Gastroesophageal sphincter (tissue), 4 donors: ENCODE results near the gene MOB3B. TPM values are rescaled to one million over a fixed set of nuclear protein-coding genes. Genes with fewer than 3 reads are reported as not detected.
A peak's percentile ranks its signal among the peaks of the same experiment; 100 is the strongest.

Experiments
- ATAC-seq: fragments of 150-250 bp; one replicate; pipeline ENCODE4 v1.9.1; 2016; ENCODE audit warnings: mild to moderate bottlenecking, moderate library complexity
- H3K27ac ChIP-seq, 4 donors: fragments of 200-600 bp; sonication (generic) in 3 of 4; 1 replicate in 3 of 4; 2 replicates in 1 of 4; pipeline ENCODE4 v1.5.1; 2016 to 2019
- H3K27me3 ChIP-seq: fragments of 200-600 bp; sonication (generic); one replicate; pipeline ENCODE4 v1.5.1; 2019
- H3K36me3 ChIP-seq, 2 donors: fragments of 200-600 bp; sonication (generic); one replicate each; pipeline ENCODE4 v1.5.1; 2019; ENCODE audit warnings: control low read depth in 1 of 2
- H3K4me1 ChIP-seq, 3 donors: fragments of 200-600 bp; sonication (generic); 1 replicate in 2 of 3; 2 replicates in 1 of 3; pipeline ENCODE4 v1.5.1; 2016 to 2019; ENCODE audit warnings: control low read depth in 2 of 3
- H3K4me3 ChIP-seq, 2 donors: fragments of 200-600 bp; sonication (generic); one replicate each; pipeline ENCODE4 v1.5.1; 2019; ENCODE audit warnings: mild to moderate bottlenecking in 1 of 2, moderate library complexity in 1 of 2
- H3K9me3 ChIP-seq, 3 donors: fragments of 200-600 bp; sonication (generic); one replicate each; pipeline ENCODE4 v1.5.1; 2017 to 2019; ENCODE audit warnings: control low read depth in 2 of 3
- EP300 ChIP-seq: sonication (generic); formaldehyde crosslinking; IDR thresholded peaks from one replicate; pipeline ENCODE4 v1.6.1; 2017; ENCODE audit warnings: antibody characterized with exemption, mild to moderate bottlenecking
- POLR2A ChIP-seq, 2 donors: fragments of 450-650 bp; IDR thresholded peaks; one replicate each; pipeline ENCODE4 v1.6.1; 2017; ENCODE audit warnings: antibody characterized with exemption in 2 of 2, mild to moderate bottlenecking in 2 of 2, moderate library complexity in 1 of 2
- POLR2AphosphoS5 ChIP-seq: sonication (generic); formaldehyde crosslinking; IDR thresholded peaks from one replicate; pipeline ENCODE4 v1.6.1; 2017; ENCODE audit warnings: antibody characterized with exemption
- WGBS, 2 donors: methylation state at CpG; one replicate each; pipeline ENCODE4 v1.1.5; 2018; ENCODE audit warnings: low coverage in 1 of 2; 5-methylcytosine and 5-hydroxymethylcytosine counted together
- total RNA-seq, 4 donors: library from RNA; depleted of rRNA; stranded (reverse); fragments of >200 nt; gene quantifications; one replicate each; pipeline ENCODE4 v1.1.0, GENCODE V29; 2016
- TF ChIP-seq, protein P1 (sequence below), 4 experiments: fragments of 200-600 bp in 2 of 4; fragments of 450-650 bp in 2 of 4; sonication (generic) in 1 of 4; IDR thresholded peaks; one replicate each; pipeline ENCODE4 v1.5.1; 2017 to 2019; ENCODE audit warnings: antibody characterized with exemption in 4 of 4, mild to moderate bottlenecking in 2 of 4, moderate library complexity in 2 of 4

Gene MOB3B
- total RNA-seq, 4 donors from 2014 or later, result 10.2 to 12.4 (median 11.6) TPM

DNA sequence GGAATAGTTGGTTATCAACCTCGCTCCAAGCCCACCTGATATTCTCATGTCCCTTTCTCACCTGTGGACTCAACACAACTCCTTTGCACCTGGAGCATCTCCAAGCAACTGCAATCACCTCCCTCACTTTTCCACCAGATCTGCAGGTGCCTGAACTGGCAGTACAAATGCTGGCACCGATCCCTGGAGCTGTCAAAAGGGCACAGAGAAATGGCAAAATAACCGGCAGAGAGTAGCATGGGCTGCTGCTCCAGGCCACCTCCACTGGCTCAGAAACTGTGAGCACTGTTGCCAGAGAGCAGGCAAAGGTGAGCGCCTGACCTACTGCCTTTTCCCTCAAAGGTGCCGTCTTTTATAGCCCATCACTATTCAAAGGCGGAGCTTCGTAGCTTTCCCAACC lies 247.3 kb downstream of the MOB3B start:
- ATAC-seq, result no peak
- TF ChIP-seq EP300 (no peak), POLR2AphosphoS5 (no peak), POLR2A (IDR thresholded peaks at IDR 0.05) (no peak)
- TF ChIP-seq, protein P1, sequence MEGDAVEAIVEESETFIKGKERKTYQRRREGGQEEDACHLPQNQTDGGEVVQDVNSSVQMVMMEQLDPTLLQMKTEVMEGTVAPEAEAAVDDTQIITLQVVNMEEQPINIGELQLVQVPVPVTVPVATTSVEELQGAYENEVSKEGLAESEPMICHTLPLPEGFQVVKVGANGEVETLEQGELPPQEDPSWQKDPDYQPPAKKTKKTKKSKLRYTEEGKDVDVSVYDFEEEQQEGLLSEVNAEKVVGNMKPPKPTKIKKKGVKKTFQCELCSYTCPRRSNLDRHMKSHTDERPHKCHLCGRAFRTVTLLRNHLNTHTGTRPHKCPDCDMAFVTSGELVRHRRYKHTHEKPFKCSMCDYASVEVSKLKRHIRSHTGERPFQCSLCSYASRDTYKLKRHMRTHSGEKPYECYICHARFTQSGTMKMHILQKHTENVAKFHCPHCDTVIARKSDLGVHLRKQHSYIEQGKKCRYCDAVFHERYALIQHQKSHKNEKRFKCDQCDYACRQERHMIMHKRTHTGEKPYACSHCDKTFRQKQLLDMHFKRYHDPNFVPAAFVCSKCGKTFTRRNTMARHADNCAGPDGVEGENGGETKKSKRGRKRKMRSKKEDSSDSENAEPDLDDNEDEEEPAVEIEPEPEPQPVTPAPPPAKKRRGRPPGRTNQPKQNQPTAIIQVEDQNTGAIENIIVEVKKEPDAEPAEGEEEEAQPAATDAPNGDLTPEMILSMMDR (IDR thresholded peaks at IDR 0.05), result no peak
- Histone ChIP-seq H3K27ac (no peak overlapping the region), H3K4me1 (no peaks in the 10 kb centered on the region), H3K9me3 (no peaks in the 10 kb centered on the region), H3K4me3 (no peak overlapping the region), H3K27me3 (no peaks in the 10 kb centered on the region), H3K36me3 (no peaks in the 10 kb centered on the region)
- whole genome bisulfite sequencing, 2 donors, result 100% methylated on average over 3 of the region's 7 CpGs; no CpG with 5 or more reads in 1 of the 2 donors

DNA sequence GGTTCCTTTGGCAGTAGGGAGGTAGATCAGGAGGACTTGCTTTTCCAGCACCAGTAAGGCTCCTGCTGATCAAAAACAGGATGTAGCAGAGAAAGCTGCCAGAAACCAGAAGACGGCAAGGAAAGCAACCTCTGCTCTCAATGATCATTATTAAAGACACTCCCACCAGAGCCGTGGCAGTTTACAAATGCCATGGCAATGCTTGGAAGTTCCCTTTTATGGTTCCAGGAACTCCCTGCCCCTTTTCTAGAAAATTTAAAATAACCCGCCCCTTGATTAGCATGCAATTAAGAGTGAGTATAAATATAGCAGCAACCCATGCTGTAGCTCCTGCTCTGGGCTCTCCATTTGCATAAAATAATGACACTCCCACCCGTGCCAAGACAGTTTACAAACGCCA lies 248.8 kb downstream of the MOB3B start:
- Histone ChIP-seq H3K4me3 (no peak overlapping the region), H3K27ac (no peak overlapping the region), H3K9me3 (no peaks in the 10 kb centered on the region), H3K27me3 (no peaks in the 10 kb centered on the region), H3K36me3 (no peaks in the 10 kb centered on the region), H3K4me1 (peaks cover 0 to 6% (median 2%) of the 10 kb centered on the region in 3 donors)
- WGBS, 2 donors, result 31 to 44% methylated on average over 4 to 5 of the region's 5 CpGs
- ATAC-seq, result no peak
- TF ChIP-seq POLR2AphosphoS5, result no peak
- no peak for TF ChIP-seq POLR2A (IDR thresholded peaks at IDR 0.05)
- TF ChIP-seq, protein P1 (IDR thresholded peaks at IDR 0.05), result no peak
- TF ChIP-seq EP300, result no peak

GRCh38 chr9:27280249-27280648 lies 249.4 kb downstream of the MOB3B start:
- Histone ChIP-seq H3K36me3 (no peaks in the 10 kb centered on the region), H3K9me3 (no peaks in the 10 kb centered on the region), H3K4me3 (no peak overlapping the region), H3K4me1 (peaks cover 0 to 6% (median 2%) of the 10 kb centered on the region in 3 donors), H3K27ac (no peak overlapping the region), H3K27me3 (no peaks in the 10 kb centered on the region)
- WGBS, 2 donors, result 88 to 90% methylated on average over 2 to 3 of the region's 16 CpGs
- no peak for ATAC-seq
- TF ChIP-seq POLR2AphosphoS5, result no peak
- no peak for TF ChIP-seq EP300
- no peak for TF ChIP-seq POLR2A (IDR thresholded peaks at IDR 0.05)
- TF ChIP-seq, protein P1 (IDR thresholded peaks at IDR 0.05), result no peak

- Histone ChIP-seq H3K27ac (no peak overlapping the region), H3K36me3 (no peaks in the 10 kb centered on the region), H3K27me3 (no peaks in the 10 kb centered on the region), H3K4me3 (no peak overlapping the region), H3K4me1 (peaks cover 0 to 6% (median 2%) of the 10 kb centered on the region in 3 donors), H3K9me3 (no peaks in the 10 kb centered on the region)
- ATAC-seq, result no peak
- no peak for TF ChIP-seq POLR2A (IDR thresholded peaks at IDR 0.05)
- no peak for TF ChIP-seq EP300
- TF ChIP-seq, protein P1 (IDR thresholded peaks at IDR 0.05), result no peak
- TF ChIP-seq POLR2AphosphoS5, result no peak
- 82 to 90% methylated on average over 2 to 3 of the region's 3 CpGs for WGBS, 2 donors
Measured at GRCh38 chr9:27279611-27280010, 250.0 kb downstream of the MOB3B start.

- Histone ChIP-seq H3K4me3 (no peak overlapping the region), H3K36me3 (no peaks in the 10 kb centered on the region), H3K27ac (no peak overlapping the region), H3K4me1 (peaks cover 0 to 6% (median 2%) of the 10 kb centered on the region in 3 donors), H3K9me3 (no peaks in the 10 kb centered on the region), H3K27me3 (no peaks in the 10 kb centered on the region)
- TF ChIP-seq POLR2A (IDR thresholded peaks at IDR 0.05) (no peak), EP300 (no peak), POLR2AphosphoS5 (no peak)
- TF ChIP-seq, protein P1 (IDR thresholded peaks at IDR 0.05), result no peak
- 67 to 70% methylated on average over 1 of the region's 1 CpG for whole genome bisulfite sequencing, 2 donors
- peak; percentile 61 for ATAC-seq
Measured at GRCh38 chr9:27278374-27278773, 251.2 kb downstream of the MOB3B start.
